ENCODE data around the gene PPP3CA.

DNA sequence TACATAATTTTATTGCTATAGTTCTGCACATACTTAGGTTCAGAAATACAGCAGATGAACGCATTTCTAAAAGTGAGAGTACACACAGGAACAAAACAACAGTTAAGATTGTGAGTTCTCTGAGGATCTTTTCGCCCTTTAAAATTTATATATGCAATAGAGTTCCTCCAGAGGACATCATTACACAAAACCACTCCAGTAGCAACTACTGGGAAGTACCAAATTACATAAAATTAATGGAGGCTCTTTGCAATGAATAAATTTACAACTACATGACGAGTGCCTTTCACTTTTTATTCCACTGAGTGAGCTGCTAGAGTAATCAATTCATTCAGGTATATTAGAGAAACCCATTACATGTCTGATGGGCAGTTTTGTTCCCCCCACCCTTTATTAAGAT is 107.2 kb downstream of the PPP3CA start:
- TF ChIP-seq, protein P1, sequence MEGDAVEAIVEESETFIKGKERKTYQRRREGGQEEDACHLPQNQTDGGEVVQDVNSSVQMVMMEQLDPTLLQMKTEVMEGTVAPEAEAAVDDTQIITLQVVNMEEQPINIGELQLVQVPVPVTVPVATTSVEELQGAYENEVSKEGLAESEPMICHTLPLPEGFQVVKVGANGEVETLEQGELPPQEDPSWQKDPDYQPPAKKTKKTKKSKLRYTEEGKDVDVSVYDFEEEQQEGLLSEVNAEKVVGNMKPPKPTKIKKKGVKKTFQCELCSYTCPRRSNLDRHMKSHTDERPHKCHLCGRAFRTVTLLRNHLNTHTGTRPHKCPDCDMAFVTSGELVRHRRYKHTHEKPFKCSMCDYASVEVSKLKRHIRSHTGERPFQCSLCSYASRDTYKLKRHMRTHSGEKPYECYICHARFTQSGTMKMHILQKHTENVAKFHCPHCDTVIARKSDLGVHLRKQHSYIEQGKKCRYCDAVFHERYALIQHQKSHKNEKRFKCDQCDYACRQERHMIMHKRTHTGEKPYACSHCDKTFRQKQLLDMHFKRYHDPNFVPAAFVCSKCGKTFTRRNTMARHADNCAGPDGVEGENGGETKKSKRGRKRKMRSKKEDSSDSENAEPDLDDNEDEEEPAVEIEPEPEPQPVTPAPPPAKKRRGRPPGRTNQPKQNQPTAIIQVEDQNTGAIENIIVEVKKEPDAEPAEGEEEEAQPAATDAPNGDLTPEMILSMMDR (IDR thresholded peaks at IDR 0.05): no peak
- TF ChIP-seq POLR2A (IDR thresholded peaks at IDR 0.05): no peak

Measured in right lobe of liver (tissue), 4 donors.